Measurements from ENCODE around the gene BRIX1. TPM values are rescaled to one million over a fixed set of nuclear protein-coding genes. Genes with fewer than 3 reads are reported as not detected.
"Not testable (repeated sequence)": the region's sequence is repeated elsewhere in the genome, so short reads cannot be mapped to it uniquely, and the experiment has no call there.

Gene BRIX1
- polyA plus RNA-seq, 2 of the 4 experiments (the other 2 are of a cell fraction), result 67.3 to 88.5 TPM

DNA sequence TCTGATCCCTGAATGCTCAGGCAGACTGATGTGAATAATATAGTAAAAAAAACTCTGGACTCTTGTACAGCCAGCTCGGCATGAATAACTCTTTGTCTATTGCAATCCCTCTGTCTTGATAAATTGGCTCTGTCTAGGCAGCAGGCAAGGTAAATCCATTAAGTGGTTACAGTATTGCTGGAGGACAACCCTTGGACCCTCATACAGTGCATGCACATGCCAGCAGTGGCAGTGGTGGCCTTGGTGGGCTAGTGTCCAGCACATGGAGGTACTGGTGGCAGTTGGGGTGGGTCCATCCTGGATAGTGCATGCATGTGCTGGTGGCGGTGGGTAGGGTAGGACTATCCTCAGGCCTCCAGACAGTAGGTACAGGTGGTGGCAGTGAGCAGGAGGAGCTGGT is 52.7 kb downstream of the BRIX1 start:
- POLR2A ChIA-PET, result no interaction called here
- DNase-seq (ENCODE audit: low read depth in 1 of 2, low spot score in 1 of 2), result no peak
- CTCF ChIA-PET, result interaction anchor here (1.0 to 3.0 kb wide), 3 partner anchors 10 to 35 kb away, joined by 3 to 11 read pairs (median 3); no protein-coding TSS in a partner anchor
- 83% methylated on average over 2 of the region's 2 CpGs for WGBS (ENCODE audit: missing lambda C conversion rate)
- H3K4me2 ChIP-seq, result no peak overlapping the region
- no peak overlapping the region for H3K4me3 ChIP-seq
- H3K27ac ChIP-seq, result no peak overlapping the region
- no peak for ATAC-seq
- no peaks in the 10 kb centered on the region for H3K9me3 ChIP-seq
- no peak for FAIRE-seq
- H3K4me1 ChIP-seq, result no peaks in the 10 kb centered on the region
- TF ChIP-seq KDM5A (IDR thresholded peaks at IDR 0.05) (no peak), NR3C1 (IDR thresholded peaks at IDR 0.05) (no peak), FOXS1 (CRISPR knock-in tag; IDR thresholded peaks at IDR 0.05) (no peak), GATA3 (IDR thresholded peaks at IDR 0.05; ENCODE audit: borderline replicate concordance) (no peak), MYC (IDR thresholded peaks at IDR 0.05; ENCODE audit: borderline replicate concordance, low read length) (no peak), ZC3H11A (IDR thresholded peaks at IDR 0.05) (no peak), ZFP36 (IDR thresholded peaks at IDR 0.05; ENCODE audit: borderline replicate concordance, partially characterized antibody) (no peak), CBX2 (IDR thresholded peaks at IDR 0.05; ENCODE audit: borderline replicate concordance, low read depth) (no peak), RFX5 (IDR thresholded peaks at IDR 0.05) (no peak), EHF (CRISPR knock-in tag; IDR thresholded peaks at IDR 0.05) (no peak)
- TF ChIP-seq, protein P1, sequence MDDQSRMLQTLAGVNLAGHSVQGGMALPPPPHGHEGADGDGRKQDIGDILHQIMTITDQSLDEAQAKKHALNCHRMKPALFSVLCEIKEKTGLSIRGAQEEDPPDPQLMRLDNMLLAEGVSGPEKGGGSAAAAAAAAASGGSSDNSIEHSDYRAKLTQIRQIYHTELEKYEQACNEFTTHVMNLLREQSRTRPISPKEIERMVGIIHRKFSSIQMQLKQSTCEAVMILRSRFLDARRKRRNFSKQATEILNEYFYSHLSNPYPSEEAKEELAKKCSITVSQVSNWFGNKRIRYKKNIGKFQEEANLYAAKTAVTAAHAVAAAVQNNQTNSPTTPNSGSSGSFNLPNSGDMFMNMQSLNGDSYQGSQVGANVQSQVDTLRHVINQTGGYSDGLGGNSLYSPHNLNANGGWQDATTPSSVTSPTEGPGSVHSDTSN (IDR thresholded peaks at IDR 0.05), result no peak
- TF ChIP-seq, protein P2, sequence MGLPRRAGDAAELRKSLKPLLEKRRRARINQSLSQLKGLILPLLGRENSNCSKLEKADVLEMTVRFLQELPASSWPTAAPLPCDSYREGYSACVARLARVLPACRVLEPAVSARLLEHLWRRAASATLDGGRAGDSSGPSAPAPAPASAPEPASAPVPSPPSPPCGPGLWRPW (IDR thresholded peaks at IDR 0.05), result no peak

DNA sequence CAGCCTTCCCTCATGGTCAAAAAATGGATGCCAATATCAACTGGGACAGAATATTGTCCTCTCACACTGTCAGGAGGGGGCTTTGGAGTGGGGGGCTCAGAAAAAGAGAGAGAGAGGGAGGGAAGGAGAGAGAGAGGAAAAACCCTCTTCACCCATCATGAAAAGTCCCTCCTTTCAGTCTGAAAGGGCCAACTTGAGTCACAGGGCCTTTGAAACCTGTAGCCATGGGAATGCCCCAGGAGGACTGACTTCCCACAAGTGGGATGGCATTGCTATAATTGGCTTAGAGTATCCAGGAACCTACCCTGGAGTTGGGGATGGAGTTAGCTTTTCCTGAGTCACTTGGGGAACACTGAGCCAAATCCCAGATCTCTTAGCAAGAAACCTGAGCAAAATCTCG is 55.0 kb downstream of the BRIX1 start:
- ATAC-seq (no peak), FAIRE-seq (no peak), DNase-seq (ENCODE audit: low read depth in 1 of 2, low spot score in 1 of 2) (no peak)
- ChIA-PET CTCF (interaction anchor here (1.2 kb wide), 1 partner anchor 33 kb away, joined by 3 read pairs; no protein-coding TSS in a partner anchor), POLR2A (no interaction called here)
- 65% methylated on average over 1 of the region's 1 CpG for WGBS (ENCODE audit: missing lambda C conversion rate)
- H3K4me3 ChIP-seq, result no peak overlapping the region
- no peak overlapping the region for H3K4me2 ChIP-seq
- H3K27ac ChIP-seq, result no peak overlapping the region
- TF ChIP-seq POLR2AphosphoS2 (conservative IDR thresholded peaks at IDR 0.05; ENCODE audit: low read length) (no peak), HEYL (CRISPR knock-in tag; IDR thresholded peaks at IDR 0.05) (no peak), EHMT2 (IDR thresholded peaks at IDR 0.05; ENCODE audit: low read depth) (no peak), MYC (IDR thresholded peaks at IDR 0.05; ENCODE audit: borderline replicate concordance, low read length) (no peak), KDM5A (IDR thresholded peaks at IDR 0.05) (no peak)
- TF ChIP-seq, protein P3, sequence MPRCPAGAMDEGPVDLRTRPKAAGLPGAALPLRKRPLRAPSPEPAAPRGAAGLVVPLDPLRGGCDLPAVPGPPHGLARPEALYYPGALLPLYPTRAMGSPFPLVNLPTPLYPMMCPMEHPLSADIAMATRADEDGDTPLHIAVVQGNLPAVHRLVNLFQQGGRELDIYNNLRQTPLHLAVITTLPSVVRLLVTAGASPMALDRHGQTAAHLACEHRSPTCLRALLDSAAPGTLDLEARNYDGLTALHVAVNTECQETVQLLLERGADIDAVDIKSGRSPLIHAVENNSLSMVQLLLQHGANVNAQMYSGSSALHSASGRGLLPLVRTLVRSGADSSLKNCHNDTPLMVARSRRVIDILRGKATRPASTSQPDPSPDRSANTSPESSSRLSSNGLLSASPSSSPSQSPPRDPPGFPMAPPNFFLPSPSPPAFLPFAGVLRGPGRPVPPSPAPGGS (IDR thresholded peaks at IDR 0.05), result no peak
- no peaks in the 10 kb centered on the region for H3K9me3 ChIP-seq
- no peaks in the 10 kb centered on the region for H3K4me1 ChIP-seq

DNA sequence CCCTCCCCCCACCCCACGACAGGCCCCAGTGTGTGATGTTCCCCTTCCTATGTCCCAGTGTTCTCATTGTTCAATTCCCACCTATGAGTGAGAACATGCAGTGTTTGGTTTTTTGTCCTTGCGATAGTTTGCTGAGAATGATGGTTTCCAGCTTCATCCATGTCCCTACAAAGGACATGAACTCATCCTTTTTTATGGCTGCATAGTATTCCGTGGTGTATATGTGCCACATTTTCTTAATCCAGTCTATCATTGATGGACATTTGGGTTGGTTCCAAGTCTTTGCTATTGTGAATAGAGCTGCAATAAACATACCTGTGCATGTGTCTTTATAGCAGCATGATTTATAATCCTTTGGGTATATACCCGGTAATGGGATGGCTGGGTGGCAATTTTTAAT is 56.1 kb downstream of the BRIX1 start:
- H3K4me1 ChIP-seq; H3K4me2 ChIP-seq; H3K27ac ChIP-seq; POLR2A ChIA-PET; FAIRE-seq; DNase-seq (ENCODE audit: low read depth in 1 of 2, low spot score in 1 of 2); H3K9me3 ChIP-seq; H3K4me3 ChIP-seq; ATAC-seq: not testable (repeated sequence)
- CTCF ChIA-PET, result interaction anchor here (1.3 kb wide), 1 partner anchor 13 kb away, joined by 3 read pairs; no protein-coding TSS in a partner anchor
- WGBS (ENCODE audit: missing lambda C conversion rate), result 61% methylated on average over 2 of the region's 4 CpGs

Other genes with a start within 250 kb of the BRIX1 start
- gene TTC23L, start 76.5 kb upstream of the BRIX1 start, polyA plus RNA-seq (2011; rRNA removed), result 0.25 and 0.59 TPM in 2 replicates
- 0.17 TPM in 3 replicates for gene TTC23L, start 76.5 kb upstream of the BRIX1 start, polyA plus RNA-seq (2017; fragmentation: RNase III; extraction: RNeasy Plus Mini Kit Qiagen cat#74134 plus additional on column Dnase treatment)
- gene RAD1, start 207 bp upstream of the BRIX1 start, polyA plus RNA-seq (2011; rRNA removed), result 37.2 and 41.4 TPM in 2 replicates
- 34.7 to 41.9 TPM (median 37.3 TPM) in 3 replicates for gene RAD1, start 207 bp upstream of the BRIX1 start, polyA plus RNA-seq (2017; fragmentation: RNase III; extraction: RNeasy Plus Mini Kit Qiagen cat#74134 plus additional on column Dnase treatment)
- 21.5 and 36.5 TPM in 2 replicates for gene DNAJC21, start 13.8 kb downstream of the BRIX1 start, polyA plus RNA-seq (2011; rRNA removed)
- gene DNAJC21, start 13.8 kb downstream of the BRIX1 start, polyA plus RNA-seq (2017; fragmentation: RNase III; extraction: RNeasy Plus Mini Kit Qiagen cat#74134 plus additional on column Dnase treatment), result 30.9 to 32.3 TPM (median 31.1 TPM) in 3 replicates
- gene AGXT2, start 132.2 kb downstream of the BRIX1 start, polyA plus RNA-seq (2011; rRNA removed), result not detected in 2 replicates
- not detected in 3 replicates for gene AGXT2, start 132.2 kb downstream of the BRIX1 start, polyA plus RNA-seq (2017; fragmentation: RNase III; extraction: RNeasy Plus Mini Kit Qiagen cat#74134 plus additional on column Dnase treatment)